Sigmoid colon (tissue), 7 donors: ENCODE data around the gene PKDCC. TPM values are rescaled to one million over a fixed set of nuclear protein-coding genes. Genes with fewer than 3 reads are reported as not detected.

ENCODE experiments used
- DNase-seq: peaks from one replicate; pipeline ENCODE4 v3.0.0-alpha.2; 2019
- H3K27ac ChIP-seq, 4 donors: fragments of 200-600 bp; sonication (generic); one replicate each; pipeline ENCODE4 v1.5.1; 2016 to 2019; ENCODE audit warnings: mild to moderate bottlenecking in 1 of 4
- H3K27me3 ChIP-seq, 3 donors: fragments of 200-600 bp; sonication (generic); one replicate each; pipeline ENCODE4 v1.5.1; 2019; ENCODE audit warnings: mild to moderate bottlenecking in 1 of 3
- H3K36me3 ChIP-seq, 4 donors: fragments of 200-600 bp; sonication (generic); one replicate each; pipeline ENCODE4 v1.5.1; 2016 to 2019
- H3K4me1 ChIP-seq, 4 donors: fragments of 200-600 bp; sonication (generic); one replicate each; pipeline ENCODE4 v1.5.1; 2017 to 2019
- H3K4me3 ChIP-seq, 4 donors: fragments of 200-600 bp; sonication (generic); one replicate each; pipeline ENCODE4 v1.5.1; 2017 to 2019; ENCODE audit warnings: mild to moderate bottlenecking in 2 of 4, moderate library complexity in 1 of 4
- H3K9me3 ChIP-seq, 4 donors: fragments of 200-600 bp in 3 of 4; sonication (generic) in 3 of 4; one replicate each; pipeline versions ENCODE4 v1.5.1 to v1.6.1; 2013 to 2019
- EP300 ChIP-seq, 4 donors: sonication (generic); formaldehyde crosslinking; IDR thresholded peaks; one replicate each; pipeline ENCODE4 v1.6.1; 2017; ENCODE audit warnings: antibody characterized with exemption in 4 of 4
- POLR2A ChIP-seq, 2 donors: fragments of 450-650 bp; IDR thresholded peaks; one replicate each; pipeline ENCODE4 v1.6.1; 2016; ENCODE audit warnings: antibody characterized with exemption in 2 of 2, mild to moderate bottlenecking in 2 of 2, moderate library complexity in 2 of 2
- POLR2AphosphoS5 ChIP-seq, 4 donors: sonication (generic); formaldehyde crosslinking; IDR thresholded peaks; one replicate each; pipeline ENCODE4 v1.6.1; 2017; ENCODE audit warnings: antibody characterized with exemption in 4 of 4
- WGBS, 2 donors: extraction: QIAGEN DNeasy Blood & Tissue Kit; methylation state at CpG; one replicate each; pipeline ENCODE4 v1.1.7; 2013; 5-methylcytosine and 5-hydroxymethylcytosine counted together
- intact Hi-C: fragments of 100-400 bp; cut with DNase I; formaldehyde crosslinking; loops from one replicate; pipeline ENCODE4 v1.15.1; 2023
- polyA plus RNA-seq, 3 donors: library from polyadenylated mRNA; stranded (reverse); fragments of 200-250 nt; gene quantifications; one replicate each; pipeline ENCODE4 v1.2.3, GENCODE V29; 2013
- total RNA-seq, 4 donors: library from RNA; depleted of rRNA; stranded (reverse); fragments of >200 nt; gene quantifications; one replicate each; pipeline ENCODE4 v1.1.0, GENCODE V29; 2016
- TF ChIP-seq, protein P1 (sequence below), 4 experiments: fragments of 450-650 bp in 3 of 4; fragments of 200-600 bp in 1 of 4; IDR thresholded peaks; one replicate each; pipeline ENCODE4 v1.5.1; 2016 to 2019; ENCODE audit warnings: antibody characterized with exemption in 4 of 4, mild to moderate bottlenecking in 3 of 4, moderate library complexity in 2 of 4
- donor health status: healthy with polysubstance abuse.
- donor health status: Bipolar disorder and iron deficiency.
- donor health status: healthy.

The PKDCC gene
- total and polyA plus RNA-seq, 7 donors, result 13.9 to 106 (median 67.7) TPM

DNA sequence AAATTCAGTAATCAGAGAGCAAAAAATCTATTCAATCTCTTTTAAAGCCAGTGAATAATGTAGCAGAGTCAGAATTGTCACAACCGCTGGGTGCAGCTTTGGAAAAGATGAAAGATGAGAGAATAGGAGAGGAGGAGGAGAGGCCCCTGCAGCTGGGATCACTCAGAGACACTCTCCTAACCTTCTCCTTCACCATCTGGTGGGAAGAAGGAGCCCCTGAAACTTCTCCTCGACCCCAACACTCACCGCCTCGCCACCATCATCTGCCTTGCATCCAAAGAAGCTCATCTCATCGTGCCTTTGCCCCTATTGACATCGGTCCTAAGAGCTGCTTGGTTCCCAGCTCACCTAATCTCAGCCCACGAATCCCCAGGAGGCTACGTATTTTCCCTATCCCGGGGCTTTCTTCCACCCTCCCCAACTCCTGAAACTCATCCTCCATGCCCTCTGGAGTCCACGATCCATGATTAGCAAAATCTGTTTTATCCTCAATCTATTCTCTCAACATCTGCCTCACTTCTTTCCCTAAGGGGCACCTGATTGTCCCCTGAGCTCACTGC lies 58.5 kb downstream of the PKDCC start:
- no peak for TF ChIP-seq EP300 (IDR thresholded peaks at IDR 0.05)
- Histone ChIP-seq H3K36me3 (no peaks in the 10 kb centered on the region), H3K27me3 (no peaks in the 10 kb centered on the region), H3K9me3 (no peaks in the 10 kb centered on the region), H3K4me1 (peaks cover 0 to 29% (median 28%) of the 10 kb centered on the region in 4 donors), H3K27ac (peak overlapping the region in 1 of 4 donors; percentile 25), H3K4me3 (no peak overlapping the region)
- intact Hi-C loops, result no loop called here
- no peak for DNase-seq
- WGBS, 2 donors, result 81 to 91% methylated on average over 10 of the region's 10 CpGs

DNA sequence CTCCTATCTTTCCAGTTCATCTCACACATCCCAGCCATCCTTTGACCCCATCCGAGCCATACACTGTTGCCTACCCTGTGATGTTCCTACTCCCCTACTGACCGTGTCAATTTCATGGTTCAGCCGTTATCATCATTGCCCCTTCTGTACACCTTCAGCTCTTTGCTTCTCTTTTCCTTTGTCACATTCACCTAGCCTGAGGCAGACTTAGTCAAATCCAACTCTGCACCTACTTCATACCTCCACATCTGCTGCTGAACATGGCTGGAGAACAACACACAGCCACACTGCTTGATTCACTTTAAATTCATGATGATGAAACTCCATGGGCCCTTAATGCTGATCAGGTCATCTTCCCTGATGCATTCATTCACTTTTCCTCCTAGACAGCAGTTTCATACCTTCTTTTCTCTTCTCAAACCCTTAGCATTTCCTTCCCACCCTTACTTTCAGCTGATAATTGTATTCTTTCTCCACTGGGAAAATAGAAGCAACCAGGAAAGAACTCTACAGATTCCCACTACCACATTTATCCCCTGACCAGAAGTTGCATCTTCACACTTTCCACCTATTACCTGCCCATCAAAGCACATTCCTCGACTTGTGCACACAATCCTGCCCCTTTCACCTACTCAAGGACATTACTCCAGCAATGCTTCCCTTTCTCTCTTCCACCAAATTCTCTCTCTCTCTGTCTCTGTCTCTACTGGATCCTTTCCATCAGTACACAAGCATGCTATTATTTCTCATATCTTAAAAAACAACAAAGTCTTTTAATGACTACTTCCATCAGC lies 59.6 kb downstream of the PKDCC start:
- no peaks in the 10 kb centered on the region for H3K27me3 ChIP-seq
- no peak overlapping the region for H3K4me3 ChIP-seq
- intact Hi-C loops, result no loop called here
- TF ChIP-seq POLR2A (IDR thresholded peaks at IDR 0.05) (no peak), EP300 (IDR thresholded peaks at IDR 0.05) (no peak), POLR2AphosphoS5 (IDR thresholded peaks at IDR 0.05) (no peak)
- TF ChIP-seq, protein P1, sequence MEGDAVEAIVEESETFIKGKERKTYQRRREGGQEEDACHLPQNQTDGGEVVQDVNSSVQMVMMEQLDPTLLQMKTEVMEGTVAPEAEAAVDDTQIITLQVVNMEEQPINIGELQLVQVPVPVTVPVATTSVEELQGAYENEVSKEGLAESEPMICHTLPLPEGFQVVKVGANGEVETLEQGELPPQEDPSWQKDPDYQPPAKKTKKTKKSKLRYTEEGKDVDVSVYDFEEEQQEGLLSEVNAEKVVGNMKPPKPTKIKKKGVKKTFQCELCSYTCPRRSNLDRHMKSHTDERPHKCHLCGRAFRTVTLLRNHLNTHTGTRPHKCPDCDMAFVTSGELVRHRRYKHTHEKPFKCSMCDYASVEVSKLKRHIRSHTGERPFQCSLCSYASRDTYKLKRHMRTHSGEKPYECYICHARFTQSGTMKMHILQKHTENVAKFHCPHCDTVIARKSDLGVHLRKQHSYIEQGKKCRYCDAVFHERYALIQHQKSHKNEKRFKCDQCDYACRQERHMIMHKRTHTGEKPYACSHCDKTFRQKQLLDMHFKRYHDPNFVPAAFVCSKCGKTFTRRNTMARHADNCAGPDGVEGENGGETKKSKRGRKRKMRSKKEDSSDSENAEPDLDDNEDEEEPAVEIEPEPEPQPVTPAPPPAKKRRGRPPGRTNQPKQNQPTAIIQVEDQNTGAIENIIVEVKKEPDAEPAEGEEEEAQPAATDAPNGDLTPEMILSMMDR (IDR thresholded peaks at IDR 0.05), result no peak
- whole genome bisulfite sequencing, 2 donors, result 91% methylated on average over 4 of the region's 4 CpGs
- H3K9me3 ChIP-seq, result no peaks in the 10 kb centered on the region
- no peak overlapping the region for H3K27ac ChIP-seq
- no peak for DNase-seq
- peaks cover 0 to 17% (median 17%) of the 10 kb centered on the region in 4 donors for H3K4me1 ChIP-seq
- H3K36me3 ChIP-seq, result no peaks in the 10 kb centered on the region

Other genes starting within 250 kb of the PKDCC start
- gene EML4, start 121.3 kb downstream of the PKDCC start, total RNA-seq, result 10 to 100 TPM; 16.1 to 23.8 (median 20.6) TPM
- 10 to 100 TPM; 16.2 to 27.8 (median 17.6) TPM for gene EML4, start 121.3 kb downstream of the PKDCC start, polyA plus RNA-seq